Psoas muscle (tissue), 8 donors: ENCODE results near the gene FGFR3. TPM values are rescaled to one million over a fixed set of nuclear protein-coding genes. Genes with fewer than 3 reads are reported as not detected.

ENCODE experiments used
- ATAC-seq, 4 donors: fragments of 200-7000 bp; cut with Tn5 transposase; one replicate each; pipeline ENCODE4 v1.9.1; 2020; ENCODE audit warnings: moderate library complexity in 3 of 4, mild to moderate bottlenecking in 2 of 4
- DNase-seq, 2 donors: peaks; one replicate each; pipeline ENCODE4 v3.0.0-alpha.2; 2020
- H3K27ac ChIP-seq: fragments of 200-600 bp; one replicate; pipeline ENCODE4 v1.8.0; 2022
- H3K27me3 ChIP-seq, 3 donors: fragments of 200-600 bp in 1 of 3; one replicate each; pipeline versions ENCODE4 v1.6.1 to v1.8.0; 2013 to 2022; ENCODE audit warnings: low read length in 2 of 3, mild to moderate bottlenecking in 2 of 3, moderate library complexity in 1 of 3; ENCODE audit not compliant: insufficient read depth in 3 of 3
- H3K36me3 ChIP-seq, 2 donors: fragments of 200-600 bp in 1 of 2; one replicate each; pipeline versions ENCODE4 v1.6.1 to v1.8.0; 2013 to 2022; ENCODE audit warnings: low read depth in 1 of 2, mild to moderate bottlenecking in 1 of 2, moderate library complexity in 1 of 2; ENCODE audit not compliant: insufficient read depth in 1 of 2
- H3K4me1 ChIP-seq: fragments of 200-600 bp; one replicate; pipeline ENCODE4 v1.8.0; 2022
- H3K4me3 ChIP-seq: fragments of 200-600 bp; one replicate; pipeline ENCODE4 v1.8.0; 2022; ENCODE audit warnings: mild to moderate bottlenecking
- H3K9me3 ChIP-seq: fragments of 200-600 bp; one replicate; pipeline ENCODE4 v1.8.0; 2022
- WGBS, 3 donors: extraction: QIAGEN DNeasy Blood & Tissue Kit; methylation state at CpG; one replicate each; pipeline versions ENCODE4 v1.1.6 to v1.1.7; 2013; 5-methylcytosine and 5-hydroxymethylcytosine counted together
- intact Hi-C, 2 donors: fragments of 100-400 bp; cut with DNase I; formaldehyde crosslinking; loops; one replicate each; pipeline versions ENCODE4 v1.11.0 to v1.14.2; 2022
- polyA plus RNA-seq, 3 donors: library from polyadenylated mRNA; stranded (reverse); fragments of 200-250 nt; gene quantifications; one replicate each; pipeline ENCODE4 v1.2.3, GENCODE V29; 2013
- total RNA-seq, 4 donors: library from RNA; stranded (reverse); fragmentation: NEBNext Ultra II Directional in 2 of 4; extraction: Animal tissue kit (Norgen Biotek cat#: 25700) in 2 of 4; gene quantifications; one replicate each; pipeline versions ENCODE4 v1.2.1 to v1.2.4, GENCODE V29; 2021 to 2023
- TF ChIP-seq, protein P1 (sequence below): fragments of 200-600 bp; IDR thresholded peaks from one replicate; pipeline ENCODE4 v1.8.0; 2022; ENCODE audit warnings: antibody characterized with exemption
- donor health status: healthy with polysubstance abuse.
- donor health status: DM: no; HTN: no; CAD: no; lungs with moderate emphysema.
- donor health status: Bipolar disorder and iron deficiency.
- donor health status: healthy.
- donor health status: DM: yes; HTN: yes; CAD: no.
- donor health status: DM: no; HTN: no; CAD: no.
- donor health status: DM: no; HTN: no; CAD: no.
- donor health status: DM: yes; HTN: yes; CAD: no.

FGFR3 gene
- total and polyA plus RNA-seq, 7 donors = 0.17 to 1.1 (median 0.30) TPM

DNA sequence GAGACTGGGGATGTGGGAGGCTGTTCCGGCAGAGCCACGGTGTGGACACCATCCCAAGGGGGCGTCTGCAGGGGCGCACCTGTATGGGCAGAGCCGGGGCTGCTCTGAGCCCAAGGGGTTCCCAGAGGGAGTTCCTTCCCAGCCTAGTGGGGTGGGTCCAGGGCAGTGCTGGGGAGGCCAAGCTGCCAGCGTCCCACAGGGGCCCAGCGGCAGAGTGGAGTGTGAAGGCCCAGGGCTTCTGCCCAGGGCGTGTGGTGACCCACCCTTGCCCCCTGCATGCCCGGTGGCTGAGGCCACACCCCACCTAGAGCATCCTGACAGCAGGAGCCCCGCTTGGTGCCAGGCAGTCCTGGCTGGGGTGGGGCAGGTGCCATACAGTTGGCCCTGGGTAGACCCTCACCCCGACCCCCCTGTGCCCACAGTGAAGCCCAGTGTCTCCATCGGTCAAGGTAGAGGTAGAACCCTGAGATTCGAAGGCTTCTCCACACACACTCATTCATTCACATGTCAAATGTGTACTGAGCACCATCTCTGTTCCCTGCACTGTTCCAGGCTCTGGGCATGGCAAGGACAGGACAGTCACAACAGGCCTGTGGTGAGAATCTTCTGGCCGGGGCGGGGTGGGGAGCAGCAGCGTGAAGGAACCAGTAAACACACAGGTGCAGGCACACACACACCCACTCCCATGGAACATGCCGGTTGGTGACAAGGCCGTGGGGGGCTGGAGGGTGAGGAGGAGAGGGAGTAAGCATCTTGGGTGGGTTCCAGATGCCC lies 42.5 kb upstream of the FGFR3 start:
- intact Hi-C loops = no loop called here
- no peaks in the 10 kb centered on the region for H3K4me1 ChIP-seq

DNA sequence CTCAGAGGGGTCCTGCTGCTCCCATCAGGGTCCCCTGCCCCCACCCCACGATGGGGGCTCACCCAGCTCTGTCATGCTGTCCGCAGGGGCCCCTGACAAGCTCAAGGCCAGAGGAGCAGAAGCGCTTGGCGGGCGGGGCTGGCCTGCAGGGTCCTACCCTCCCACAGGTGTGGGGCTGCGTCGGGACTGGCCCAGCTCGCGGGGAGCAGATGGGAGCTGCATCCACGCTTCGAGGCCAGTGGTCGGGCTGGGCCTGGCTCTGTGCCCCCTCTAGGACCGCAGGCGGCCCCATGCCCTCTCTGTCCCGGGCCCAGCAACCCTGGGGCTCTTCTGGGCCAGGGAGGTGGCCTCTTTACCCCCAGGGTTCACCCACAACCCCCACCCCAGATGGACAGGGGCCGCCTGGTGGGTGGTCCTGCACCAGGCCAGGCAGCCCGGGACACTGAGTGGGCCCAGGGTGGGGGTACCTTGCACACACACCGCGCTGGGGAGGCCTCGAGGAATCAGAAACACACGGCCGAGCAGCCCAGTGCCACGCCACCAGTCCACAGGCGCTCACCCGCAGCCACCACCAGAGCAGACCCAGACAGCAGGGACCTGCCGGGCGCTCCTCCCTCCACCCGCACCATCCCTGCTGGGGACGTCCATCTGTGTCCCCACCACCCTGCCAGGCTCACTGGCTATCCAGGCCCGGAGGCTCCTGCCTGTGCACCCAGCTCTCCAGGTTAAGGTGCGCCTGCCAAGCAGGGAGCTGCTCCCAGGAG lies 41.8 kb upstream of the FGFR3 start:
- TF ChIP-seq, protein P1, sequence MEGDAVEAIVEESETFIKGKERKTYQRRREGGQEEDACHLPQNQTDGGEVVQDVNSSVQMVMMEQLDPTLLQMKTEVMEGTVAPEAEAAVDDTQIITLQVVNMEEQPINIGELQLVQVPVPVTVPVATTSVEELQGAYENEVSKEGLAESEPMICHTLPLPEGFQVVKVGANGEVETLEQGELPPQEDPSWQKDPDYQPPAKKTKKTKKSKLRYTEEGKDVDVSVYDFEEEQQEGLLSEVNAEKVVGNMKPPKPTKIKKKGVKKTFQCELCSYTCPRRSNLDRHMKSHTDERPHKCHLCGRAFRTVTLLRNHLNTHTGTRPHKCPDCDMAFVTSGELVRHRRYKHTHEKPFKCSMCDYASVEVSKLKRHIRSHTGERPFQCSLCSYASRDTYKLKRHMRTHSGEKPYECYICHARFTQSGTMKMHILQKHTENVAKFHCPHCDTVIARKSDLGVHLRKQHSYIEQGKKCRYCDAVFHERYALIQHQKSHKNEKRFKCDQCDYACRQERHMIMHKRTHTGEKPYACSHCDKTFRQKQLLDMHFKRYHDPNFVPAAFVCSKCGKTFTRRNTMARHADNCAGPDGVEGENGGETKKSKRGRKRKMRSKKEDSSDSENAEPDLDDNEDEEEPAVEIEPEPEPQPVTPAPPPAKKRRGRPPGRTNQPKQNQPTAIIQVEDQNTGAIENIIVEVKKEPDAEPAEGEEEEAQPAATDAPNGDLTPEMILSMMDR = no peak
- H3K36me3 ChIP-seq = no peaks in the 10 kb centered on the region
- DNase-seq (no peak), ATAC-seq (no peak)
- no peak overlapping the region for H3K4me3 ChIP-seq
- H3K27ac ChIP-seq = no peak overlapping the region
- intact Hi-C loops = no loop called here
- WGBS, 3 donors = 83 to 88% (median 88%) methylated on average over 26 to 31 of the region's 31 CpGs
- peaks cover 0 to 8% (median 2%) of the 10 kb centered on the region in 3 donors for H3K27me3 ChIP-seq
- H3K9me3 ChIP-seq = no peaks in the 10 kb centered on the region
- H3K4me1 ChIP-seq = no peaks in the 10 kb centered on the region

More for the DNA sequence above, 42.5 kb upstream of the FGFR3 start:
- 83 to 91% (median 88%) methylated on average over 18 of the region's 18 CpGs for WGBS, 3 donors
- Histone ChIP-seq H3K36me3 (no peaks in the 10 kb centered on the region), H3K4me3 (no peak overlapping the region), H3K27ac (no peak overlapping the region), H3K9me3 (no peaks in the 10 kb centered on the region), H3K27me3 (peaks cover 0 to 8% (median 2%) of the 10 kb centered on the region in 3 donors)
- no peak for DNase-seq
- ATAC-seq = no peak
- TF ChIP-seq, protein P1 = no peak

DNA sequence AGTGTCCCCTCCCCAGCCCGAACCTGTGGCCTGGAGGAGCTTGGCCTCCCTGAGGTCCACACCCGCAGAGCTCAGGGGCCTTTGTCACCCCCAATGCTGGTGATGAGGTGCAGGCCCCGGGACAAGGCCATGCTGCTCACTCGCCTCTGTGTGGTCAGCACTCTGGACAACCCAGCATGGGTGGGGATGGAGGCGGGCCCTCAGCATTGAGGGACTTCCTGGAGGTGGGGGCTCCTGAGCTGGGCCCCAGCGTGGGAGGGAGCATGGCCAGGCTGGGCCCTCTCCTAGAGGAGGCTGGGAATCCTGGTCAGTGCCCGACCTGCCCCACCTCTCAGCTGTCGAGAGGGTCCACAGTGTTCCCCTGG lies 41.2 kb upstream of the FGFR3 start:
- Histone ChIP-seq H3K36me3 (no peaks in the 10 kb centered on the region), H3K4me3 (no peak overlapping the region), H3K4me1 (no peaks in the 10 kb centered on the region), H3K27ac (no peak overlapping the region), H3K9me3 (no peaks in the 10 kb centered on the region), H3K27me3 (peaks cover 0 to 8% (median 2%) of the 10 kb centered on the region in 3 donors)
- DNase-seq (no peak), ATAC-seq (no peak)
- TF ChIP-seq, protein P1 = no peak
- WGBS, 3 donors = 72 to 88% (median 76%) methylated on average over 5 to 8 of the region's 8 CpGs
- intact Hi-C loops = no loop called here

DNA sequence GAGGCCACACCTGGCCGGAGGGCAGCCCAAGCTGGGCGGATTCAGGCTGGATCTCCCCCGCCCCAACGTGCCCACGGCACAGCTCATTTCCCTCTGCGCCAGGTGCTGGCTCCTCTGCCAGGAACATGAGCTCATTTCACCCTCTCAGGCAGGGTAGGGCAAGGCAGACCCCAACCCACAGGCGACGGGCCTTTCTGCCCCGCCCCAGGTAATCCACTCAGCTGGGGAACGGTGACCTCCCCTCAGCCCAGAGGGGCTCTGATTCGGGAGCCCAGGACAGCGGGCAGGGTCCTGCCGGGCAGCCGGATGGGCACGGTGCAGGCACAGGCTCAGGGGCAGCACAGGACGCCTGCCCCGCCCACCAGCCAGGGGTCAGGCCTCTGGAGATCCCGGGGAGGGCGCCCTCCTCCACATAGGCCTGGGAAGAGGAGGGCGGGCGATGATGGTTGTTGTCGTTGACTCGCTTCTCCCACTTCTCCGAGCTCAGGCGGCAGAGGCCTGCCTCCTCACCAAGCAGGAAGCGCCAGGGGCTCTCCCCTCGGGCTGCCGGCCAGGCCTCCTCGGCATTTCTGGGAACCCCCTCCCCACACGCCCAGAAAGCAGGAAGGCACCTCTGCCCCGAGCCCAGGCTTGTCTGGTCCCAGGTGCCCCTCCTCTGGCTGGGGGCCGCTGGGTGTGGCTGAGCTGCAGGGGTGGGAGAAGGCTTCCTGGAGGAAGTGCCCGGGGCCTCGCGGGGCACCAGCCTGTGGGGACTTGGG lies 40.6 kb upstream of the FGFR3 start:
- H3K27me3 ChIP-seq = peaks cover 0 to 8% (median 2%) of the 10 kb centered on the region in 3 donors
- no peaks in the 10 kb centered on the region for H3K9me3 ChIP-seq
- TF ChIP-seq, protein P1 = no peak
- ATAC-seq (no peak), DNase-seq (no peak)
- no peaks in the 10 kb centered on the region for H3K4me1 ChIP-seq
- intact Hi-C loops = no loop called here
- H3K4me3 ChIP-seq = no peak overlapping the region
- no peaks in the 10 kb centered on the region for H3K36me3 ChIP-seq
- no peak overlapping the region for H3K27ac ChIP-seq
- 54 to 57% (median 57%) methylated on average over 30 to 35 of the region's 35 CpGs for WGBS, 3 donors
